Adrenal gland (tissue), 12 donors: ENCODE results near the gene ZNF154. TPM values are rescaled to one million over a fixed set of nuclear protein-coding genes. Genes with fewer than 3 reads are reported as not detected.

Experiments
- DNase-seq, 7 donors: peaks; one replicate each; pipeline ENCODE4 v3.0.0-alpha.2; 2019 to 2020
- H3K27ac ChIP-seq, 5 donors: fragments of 200-600 bp; sonication (generic) in 4 of 5; 1 replicate in 3 of 5; 2 replicates in 2 of 5; pipeline versions ENCODE4 v1.5.1 to v1.8.0; 2016 to 2020; ENCODE audit warnings: mild to moderate bottlenecking in 1 of 5
- H3K27me3 ChIP-seq: fragments of 200-600 bp; 2 replicates; pipeline ENCODE4 v1.8.0; 2021
- H3K36me3 ChIP-seq, 2 donors: fragments of 200-600 bp; replicated peaks in 1 of 2; 1 replicate in 1 of 2; 2 replicates in 1 of 2; pipeline versions ENCODE4 v1.5.1 to v1.8.0; 2018 to 2022
- H3K4me1 ChIP-seq, 2 donors: fragments of 200-600 bp; replicated peaks in 1 of 2; 1 replicate in 1 of 2; 2 replicates in 1 of 2; pipeline versions ENCODE4 v1.5.1 to v1.8.0; 2018 to 2021
- H3K4me3 ChIP-seq, 4 donors: fragments of 200-600 bp; sonication (generic) in 3 of 4; one replicate each; pipeline ENCODE4 v1.5.1; 2016 to 2018
- H3K9me3 ChIP-seq, 3 donors: fragments of 200-600 bp; sonication (generic) in 1 of 3; replicated peaks in 1 of 3; 1 replicate in 2 of 3; 2 replicates in 1 of 3; pipeline versions ENCODE4 v1.5.1 to v1.8.0; 2016 to 2021
- CTCF ChIP-seq, 6 experiments: fragments of 450-650 bp in 4 of 6; fragments of 200-600 bp in 2 of 6; sonication (generic) in 1 of 6; IDR thresholded peaks; 1 replicate in 5 of 6; 2 replicates in 1 of 6; pipeline versions ENCODE4 v1.5.1 to v1.8.0; 2016 to 2021; ENCODE audit warnings: antibody characterized with exemption in 6 of 6, mild to moderate bottlenecking in 2 of 6, moderate library complexity in 1 of 6
- POLR2A ChIP-seq, 2 donors: fragments of 450-650 bp; IDR thresholded peaks; one replicate each; pipeline ENCODE4 v1.6.1; 2017; ENCODE audit warnings: antibody characterized with exemption in 2 of 2, mild to moderate bottlenecking in 2 of 2, moderate library complexity in 1 of 2
- WGBS, 4 donors: extraction: QIAGEN DNeasy Blood & Tissue Kit in 2 of 4; methylation state at CpG; one replicate each; pipeline versions ENCODE4 v1.1.5 to v1.1.7; 2013 to 2017; 5-methylcytosine and 5-hydroxymethylcytosine counted together
- intact Hi-C, 2 donors: fragments of 100-400 bp; cut with DNase I; formaldehyde crosslinking; loops; one replicate each; pipeline versions ENCODE4 v1.14.1 to v1.15.0; 2022 to 2023
- polyA plus RNA-seq, 3 donors: library from polyadenylated mRNA; stranded (reverse); fragments of 200-250 nt in 2 of 3; fragments of 350-450 nt in 1 of 3; fragmentation: Illumina TruSeq in 1 of 3; extraction: RNeasy Lipid Tissue Mini Kit (QIAGEN cat#74804) in 1 of 3; gene quantifications; one replicate each; pipeline ENCODE4 v1.2.3, GENCODE V29; 2013 to 2014
- total RNA-seq, 9 donors: library from RNA; depleted of rRNA in 4 of 9; stranded (reverse); fragments of >200 nt in 4 of 9; fragments of 120-200 nt in 1 of 9; fragmentation: NEBNext Ultra II Directional in 1 of 9; extraction: Animal tissue kit (Norgen Biotek cat#: 25700) in 1 of 9; gene quantifications; one replicate each; pipeline versions ENCODE4 v1.1.0 to v1.2.4, GENCODE V29; 2013 to 2023
- donor health status: healthy with polysubstance abuse.
- donor health status: Bipolar disorder and iron deficiency.
- donor health status: DM: yes; HTN: yes; CAD: no.
- donor health status: DM: no; HTN: no; CAD: no.
- donor health status: DM: no; HTN: no; CAD: no.
- donor health status: DM: yes; HTN: yes; CAD: no.

Gene ZNF154
- total and polyA plus RNA-seq, 12 donors = 2.1 to 13.1 (median 6.8) TPM

GRCh38 chr19:57656346-57656745 lies 52.7 kb downstream of the ZNF154 start:
- intact Hi-C loops = no loop called here
- H3K9me3 ChIP-seq = no peaks in the 10 kb centered on the region
- WGBS, 4 donors = 38 to 77% (median 66%) methylated on average over 1 of the region's 1 CpG
- H3K4me3 ChIP-seq = no peak overlapping the region
- H3K27me3 ChIP-seq = no peaks in the 10 kb centered on the region
- DNase-seq = no peak
- H3K4me1 ChIP-seq = no peaks in the 10 kb centered on the region
- no peaks in the 10 kb centered on the region for H3K36me3 ChIP-seq
- no peak overlapping the region for H3K27ac ChIP-seq
- TF ChIP-seq POLR2A (IDR thresholded peaks at IDR 0.05) (no peak), CTCF (IDR thresholded peaks at IDR 0.05) (no peak)

GRCh38 chr19:57655443-57655842 lies 53.6 kb downstream of the ZNF154 start:
- Histone ChIP-seq H3K36me3 (no peaks in the 10 kb centered on the region), H3K27ac (no peak overlapping the region), H3K9me3 (no peaks in the 10 kb centered on the region), H3K4me3 (no peak overlapping the region), H3K27me3 (no peaks in the 10 kb centered on the region), H3K4me1 (no peaks in the 10 kb centered on the region)
- whole genome bisulfite sequencing, 4 donors = 90 to 100% (median 95%) methylated on average over 1 of the region's 1 CpG
- intact Hi-C loops = no loop called here
- no peak for DNase-seq
- TF ChIP-seq POLR2A (IDR thresholded peaks at IDR 0.05) (no peak), CTCF (IDR thresholded peaks at IDR 0.05) (no peak)

- intact Hi-C loops = no loop called here
- no peak for DNase-seq
- TF ChIP-seq POLR2A (IDR thresholded peaks at IDR 0.05) (no peak), CTCF (IDR thresholded peaks at IDR 0.05) (no peak)
- H3K27ac ChIP-seq = no peak overlapping the region
- no peaks in the 10 kb centered on the region for H3K9me3 ChIP-seq
- no peaks in the 10 kb centered on the region for H3K27me3 ChIP-seq
- H3K36me3 ChIP-seq = no peaks in the 10 kb centered on the region
- WGBS, 4 donors = 76 to 100% (median 85%) methylated on average over 1 to 2 of the region's 2 CpGs
- H3K4me1 ChIP-seq = no peaks in the 10 kb centered on the region
- no peak overlapping the region for H3K4me3 ChIP-seq
These were observed 55.3 kb downstream of the ZNF154 start for GRCh38 chr19:57653689-57654088.

GRCh38 chr19:57651654-57651996 lies 57.4 kb downstream of the ZNF154 start:
- no peak overlapping the region for H3K4me3 ChIP-seq
- 41 to 47% (median 44%) methylated on average over 6 of the region's 6 CpGs for WGBS, 4 donors
- H3K4me1 ChIP-seq = no peaks in the 10 kb centered on the region
- intact Hi-C loops = no loop called here
- H3K36me3 ChIP-seq = no peaks in the 10 kb centered on the region
- TF ChIP-seq POLR2A (IDR thresholded peaks at IDR 0.05) = no peak
- no peak for TF ChIP-seq CTCF (IDR thresholded peaks at IDR 0.05)
- no peak overlapping the region for H3K27ac ChIP-seq
- H3K9me3 ChIP-seq = no peaks in the 10 kb centered on the region
- no peaks in the 10 kb centered on the region for H3K27me3 ChIP-seq
- no peak for DNase-seq
